Measurements from ENCODE around the gene ZNF488.

Gene ZNF488

GRCh38 chr10:47381427-47382379, 2.4 kb downstream of the ZNF488 start:
- no peak for DNase-seq

DNA sequence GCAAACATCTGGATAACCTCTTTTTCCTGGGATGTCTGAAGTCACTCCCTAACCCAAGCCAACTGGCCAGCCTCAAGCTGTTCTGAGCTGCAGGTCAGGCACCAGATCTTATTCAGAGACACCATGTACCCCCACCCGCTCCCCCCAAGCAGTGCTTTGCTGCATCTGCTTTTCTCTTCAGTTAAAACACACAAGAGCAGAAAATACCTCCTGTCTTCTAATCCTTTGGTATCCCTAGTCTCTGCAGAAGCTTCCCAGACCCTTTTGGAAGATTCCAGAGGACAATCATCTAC, 3.0 kb downstream of the ZNF488 start:
- no peak for DNase-seq

- no peak for DNase-seq
Measured at GRCh38 chr10:47380341-47381102, 3.6 kb downstream of the ZNF488 start.

DNA sequence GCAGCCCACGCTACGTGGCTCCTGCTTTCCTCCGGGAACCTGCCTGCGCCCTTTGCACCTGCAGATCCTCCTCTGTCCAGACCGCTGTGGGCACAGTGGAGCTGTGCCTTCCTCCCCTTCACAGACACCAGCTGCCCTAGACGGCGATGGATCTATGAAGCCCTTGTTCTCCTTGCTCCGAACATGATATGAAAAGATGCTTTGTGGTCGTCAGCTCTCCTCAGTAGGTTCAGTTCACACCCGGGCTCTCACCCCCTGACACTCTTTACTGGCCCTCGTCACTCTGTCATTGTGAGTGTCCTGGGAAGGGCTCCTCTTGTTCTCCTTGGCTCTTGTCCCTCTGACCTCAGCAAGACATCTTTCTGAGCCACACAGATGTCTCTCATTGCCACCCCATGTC, 4.2 kb downstream of the ZNF488 start:
- no peak for DNase-seq

DNA sequence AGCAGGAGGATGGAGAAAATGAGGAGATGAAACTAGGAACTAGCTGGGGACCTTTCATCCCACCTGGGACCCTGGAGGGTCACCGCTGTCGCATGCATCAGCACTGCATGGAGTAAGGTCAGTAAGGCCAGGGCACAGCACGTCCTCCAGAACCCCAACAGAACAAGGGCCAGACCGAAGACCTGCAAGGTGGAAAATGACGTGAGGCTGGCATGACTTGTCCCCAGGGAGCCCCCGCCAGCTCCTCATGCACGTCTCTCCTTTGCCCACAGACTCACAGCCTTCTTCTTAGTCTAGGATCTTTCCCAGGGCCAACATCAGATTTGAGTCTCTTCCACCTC, 4.7 kb downstream of the ZNF488 start:
- DNase-seq: no peak

DNA sequence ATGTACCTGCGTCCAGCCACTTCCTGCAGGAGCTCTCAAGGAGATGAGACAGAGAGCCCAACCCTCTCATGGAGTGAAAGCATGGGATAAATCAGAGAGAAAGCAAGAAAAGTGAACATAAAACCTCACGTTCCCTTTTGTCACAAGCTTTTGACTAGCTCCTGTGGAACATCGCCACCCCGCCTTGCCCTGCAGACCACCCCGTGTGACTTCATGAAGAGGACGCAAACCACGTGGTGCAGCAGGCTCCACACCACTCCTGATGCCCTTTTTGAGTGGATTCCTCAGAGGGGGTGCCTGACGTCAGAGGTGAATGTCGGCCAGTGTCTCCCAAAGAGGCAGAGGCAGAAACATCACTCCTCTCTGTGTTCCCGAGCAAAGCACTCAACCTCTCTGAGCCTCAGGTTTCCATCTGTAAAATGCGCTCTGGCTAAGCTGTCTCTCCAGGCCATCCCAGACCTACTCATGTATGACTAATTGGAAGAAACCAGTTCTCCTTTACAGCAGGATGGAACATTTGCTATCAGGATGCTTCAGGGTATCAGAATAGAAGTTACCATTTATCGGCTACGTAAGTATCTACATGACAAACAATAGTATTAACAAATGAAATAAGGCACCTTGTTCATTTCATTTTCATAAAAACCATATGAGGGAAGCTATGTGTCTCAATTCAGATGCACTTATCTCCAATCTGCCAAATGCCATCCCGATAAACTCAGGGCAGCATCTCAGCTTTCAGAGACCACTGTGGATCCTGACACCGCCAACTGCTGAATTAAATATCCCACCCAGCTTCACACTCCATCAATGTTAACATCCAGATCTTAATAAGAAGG, 5.3 kb downstream of the ZNF488 start:
- DNase-seq: no peak

DNA sequence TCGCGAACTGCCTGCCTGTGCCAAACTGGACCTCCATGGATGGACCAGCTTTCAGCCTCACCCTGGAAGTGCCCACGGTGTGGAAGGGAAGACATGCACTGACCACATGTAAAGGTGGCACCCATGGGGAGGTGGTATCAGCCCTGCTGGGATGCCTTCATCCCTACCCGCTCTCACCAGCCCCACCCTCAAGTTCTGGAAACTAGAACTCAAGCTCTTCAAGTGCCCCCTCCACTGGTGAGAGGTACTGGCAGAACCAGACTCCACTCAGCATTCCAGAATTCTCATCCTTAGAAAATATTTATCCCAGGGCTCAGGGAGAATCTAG, 5.9 kb downstream of the ZNF488 start:
- DNase-seq: no peak

- no peak for DNase-seq
Measured at GRCh38 chr10:47376522-47377220, 7.4 kb downstream of the ZNF488 start.

- DNase-seq: no peak
Measured at GRCh38 chr10:47374611-47375536, 9.2 kb downstream of the ZNF488 start.

DNA sequence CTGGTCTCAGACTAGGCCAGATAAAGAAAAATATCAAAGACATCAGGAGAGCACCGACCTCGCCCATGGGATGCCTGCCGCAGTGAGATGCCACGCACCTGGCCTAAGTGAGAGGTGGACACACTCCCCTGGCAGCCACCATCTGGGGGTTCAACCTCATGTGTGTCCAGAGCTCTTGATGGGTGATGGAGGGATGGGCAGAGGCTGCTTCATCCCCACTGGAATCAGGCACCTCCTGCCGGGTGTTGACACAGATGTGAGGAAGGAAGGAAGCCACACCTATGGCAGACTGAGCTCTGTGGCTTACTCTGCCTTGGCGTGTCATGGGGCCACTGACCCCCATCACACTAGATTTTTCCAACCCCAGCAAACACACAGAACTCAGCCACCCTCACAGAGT, 11.4 kb downstream of the ZNF488 start:
- no peak for DNase-seq

DNA sequence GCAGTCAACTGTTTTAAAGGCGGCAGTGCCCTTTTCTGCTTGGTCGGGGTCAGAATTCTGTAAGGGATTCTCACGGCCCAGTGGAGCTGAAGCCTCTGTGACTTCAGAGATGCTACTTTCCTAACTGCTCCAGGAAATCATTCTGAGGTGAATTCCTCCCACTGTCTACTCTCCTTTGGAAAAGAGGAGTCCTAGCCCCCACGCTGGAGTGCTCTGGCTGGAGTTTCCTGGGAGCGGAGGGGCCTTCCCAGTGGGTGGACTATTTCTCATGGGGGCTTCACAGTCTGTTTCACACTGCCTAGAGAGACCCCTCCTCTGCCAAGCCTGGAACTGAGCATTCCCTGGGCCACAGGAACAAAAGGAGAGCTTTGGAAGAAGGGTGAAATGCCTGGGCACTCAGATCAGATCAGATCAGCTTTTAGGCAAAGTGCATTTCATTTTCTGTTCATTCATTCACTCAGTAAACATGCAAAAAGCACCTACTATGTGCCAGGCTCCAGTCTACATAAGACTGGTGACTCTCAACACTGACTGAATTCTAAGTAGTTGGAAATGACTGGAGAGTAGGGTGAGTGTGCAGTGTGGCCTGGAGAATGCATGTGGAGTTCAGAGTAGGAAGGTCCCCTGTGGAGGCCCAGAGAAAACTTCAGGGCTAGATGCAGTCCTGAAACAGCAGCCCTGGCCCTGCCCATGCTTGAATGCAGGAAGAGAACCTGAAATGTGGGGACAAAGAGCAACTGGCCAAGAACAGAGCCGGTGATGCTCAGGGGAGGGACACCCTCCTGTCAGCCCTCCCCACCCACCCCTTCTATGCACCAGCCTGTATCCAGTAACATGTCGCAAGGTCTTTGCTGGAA, 12.2 kb downstream of the ZNF488 start:
- no peak for DNase-seq

DNA sequence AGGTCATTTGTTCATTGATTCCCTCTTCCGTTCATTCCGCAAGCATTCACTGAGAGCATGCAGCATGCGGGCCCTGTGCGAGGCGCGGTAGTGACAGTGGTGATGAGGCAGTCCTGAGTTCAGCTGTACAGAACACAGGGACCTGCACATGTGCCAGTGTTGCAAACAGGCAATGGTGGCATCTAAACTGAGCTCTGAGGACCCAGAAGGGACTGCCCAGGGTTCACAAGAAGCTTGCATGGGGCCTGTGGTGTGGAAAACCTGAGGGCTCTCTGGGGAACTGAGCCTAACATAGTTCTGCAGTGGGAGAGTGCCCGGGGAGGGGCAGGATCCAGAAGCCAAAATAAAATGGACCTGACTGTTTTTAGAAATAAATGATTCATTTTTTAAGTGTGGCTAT, 13.2 kb downstream of the ZNF488 start:
- no peak for DNase-seq

GRCh38 chr10:47370015-47370767, 13.9 kb downstream of the ZNF488 start:
- DNase-seq: no peak

DNA sequence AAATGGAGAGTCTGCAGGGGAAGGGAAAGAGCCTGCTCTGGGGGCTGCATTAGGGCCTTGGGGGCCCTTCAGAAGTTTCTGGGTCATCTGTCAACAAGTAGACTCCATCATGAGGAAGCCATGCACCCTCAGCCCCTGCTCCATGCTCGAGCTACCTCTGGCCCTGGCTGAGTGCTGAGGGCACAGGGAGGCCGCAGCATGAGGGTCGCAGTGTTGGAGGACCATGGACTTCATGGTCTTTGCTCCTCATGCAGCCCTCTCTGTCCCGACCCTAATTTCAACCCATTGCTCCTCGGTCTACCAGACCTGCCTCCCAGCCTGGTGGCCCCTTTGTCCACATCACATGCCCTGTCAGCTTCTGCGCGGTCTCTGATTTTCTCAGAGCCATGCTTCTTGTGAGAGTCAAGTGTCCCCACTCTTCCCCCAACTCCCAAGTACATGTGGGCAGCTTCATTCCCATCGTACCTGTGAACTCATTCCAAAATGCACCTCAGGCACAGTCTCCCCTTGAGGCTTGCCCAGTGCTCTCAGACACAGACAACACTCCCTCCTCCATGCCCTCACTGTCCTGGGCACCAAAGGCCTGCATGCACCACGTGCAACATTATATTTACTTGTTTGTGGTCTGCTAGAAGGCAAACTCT, 14.7 kb downstream of the ZNF488 start:
- no peak for DNase-seq

- DNase-seq: no peak
Measured at GRCh38 chr10:47368431-47369180, 15.5 kb downstream of the ZNF488 start.

DNA sequence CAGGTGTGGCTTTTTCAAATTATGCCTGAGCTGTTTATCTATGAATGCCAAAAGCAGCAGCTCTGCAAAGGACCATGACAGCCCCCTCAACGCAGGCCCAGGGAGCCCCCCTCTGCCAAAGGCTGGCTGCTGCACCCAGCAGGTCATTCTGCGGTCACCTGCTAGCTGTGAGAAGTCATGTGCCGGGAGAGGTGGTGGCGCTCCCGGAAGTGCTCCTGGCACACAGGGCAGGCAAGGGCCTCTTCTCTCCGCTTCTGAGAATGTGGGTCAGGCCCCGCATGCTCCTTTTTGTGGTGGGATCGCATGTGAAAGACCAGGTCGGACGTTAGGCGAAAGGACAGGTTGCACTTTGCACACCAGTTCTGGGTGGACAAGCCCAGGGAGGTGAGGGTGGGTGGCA, 16.4 kb downstream of the ZNF488 start:
- DNase-seq: no peak

- no peak for DNase-seq
Measured at GRCh38 chr10:47366731-47367460, 17.2 kb downstream of the ZNF488 start.

- no peak for DNase-seq
Measured at GRCh38 chr10:47366181-47366631, 17.9 kb downstream of the ZNF488 start.
